GM12878 (cell line): Measurements from ENCODE around the gene IFI27L1. TPM values are rescaled to one million over a fixed set of nuclear protein-coding genes. Genes with fewer than 3 reads are reported as not detected.
A peak's percentile ranks its signal among the peaks of the same experiment; 100 is the strongest.

Experiments used
- ATAC-seq: fragments of 200-7000 bp; cut with Tn5 transposase; 3 replicates; pipeline ENCODE4 v1.9.1; 2020; ENCODE audit warnings: mild to moderate bottlenecking, moderate library complexity
- BruUV-seq: library from RNA; stranded (reverse); fragments of 400-500 nt; replicated peaks from 2 replicates; lab custom pipeline; 2021; lab: Mats Ljungman, UMichigan
- CTCF ChIA-PET: fragments of 300-600 bp; sonication (Branson Sonifier 250); formaldehyde crosslinking; extraction: SDS; loops from one replicate; lab custom pipeline; 2021; ENCODE audit warnings: inconsistent platforms; lab: Yijun Ruan, JAX
- POLR2A ChIA-PET: fragments of 350-600 bp; formaldehyde crosslinking; extraction: SDS; loops from one replicate; lab custom pipeline; 2021; ENCODE audit warnings: inconsistent platforms; lab: Charles Lee
- RAD21 ChIA-PET: fragments of 300-600 bp; sonication (Branson Sonifier 250); formaldehyde crosslinking; loops from one replicate; lab custom pipeline; 2023; ENCODE audit warnings: antibody characterized with exemption; ENCODE audit not compliant: unreplicated experiment; lab: Charles Lee
- SMC1A ChIA-PET: fragments of 300-600 bp; sonication (Branson Sonifier 250); formaldehyde crosslinking; loops from one replicate; lab custom pipeline; 2023; ENCODE audit not compliant: unreplicated experiment, uncharacterized antibody; lab: Charles Lee
- DNase-seq: peaks from one replicate; pipeline ENCODE4 v3.0.0-alpha.2; 2011; ENCODE audit warnings: low read depth, low spot score
- FAIRE-seq: peaks from 3 replicates; lab custom pipeline; 2011; peaks lifted over from hg19 to GRCh38; lab: Jason Lieb, UNC
- H2AFZ ChIP-seq: 2 replicates; pipeline ENCODE4 v1.6.0; 2011; ENCODE audit warnings: low read depth, low read length, control low read depth; ENCODE audit not compliant: control insufficient read depth
- H3K27ac ChIP-seq: 2 replicates; pipeline ENCODE4 v1.5.1; 2011; ENCODE audit warnings: control low read depth; ENCODE audit not compliant: control insufficient read depth, insufficient read depth
- H3K27me3 ChIP-seq, 2 experiments: replicated peaks in 1 of 2; 2 replicates each; pipeline versions ENCODE4 v1.6.0 to v1.6.1; 2011; ENCODE audit warnings: low read length in 1 of 2; ENCODE audit not compliant: control insufficient read depth in 2 of 2, insufficient read depth in 2 of 2
- H3K36me3 ChIP-seq, 2 experiments: 2 replicates each; pipeline ENCODE4 v1.5.1; 2011; ENCODE audit warnings: low read length in 1 of 2; ENCODE audit not compliant: control insufficient read depth in 2 of 2, insufficient read depth in 2 of 2
- H3K4me1 ChIP-seq: 2 replicates; pipeline ENCODE4 v1.6.1; 2011; ENCODE audit warnings: mild to moderate bottlenecking, low read length, moderate library complexity, mixed read lengths; ENCODE audit not compliant: control insufficient read depth, insufficient read depth
- H3K4me2 ChIP-seq: 2 replicates; pipeline ENCODE4 v1.6.0; 2011; ENCODE audit warnings: control low read depth; ENCODE audit not compliant: control insufficient read depth, insufficient read depth
- H3K4me3 ChIP-seq: fragments of 200-600 bp; sonication (generic); 2 replicates; pipeline ENCODE4 v1.5.1; 2016
- H3K79me2 ChIP-seq: 2 replicates; pipeline ENCODE4 v1.6.0; 2011; ENCODE audit warnings: low read length; ENCODE audit not compliant: control insufficient read depth, insufficient read depth
- H3K9ac ChIP-seq: 2 replicates; pipeline ENCODE4 v1.8.0; 2011; ENCODE audit warnings: low read length, control low read depth, mixed read lengths; ENCODE audit not compliant: control insufficient read depth, insufficient read depth
- H3K9me3 ChIP-seq: replicated peaks from 3 replicates; pipeline ENCODE4 v1.5.1; 2011; ENCODE audit warnings: mild to moderate bottlenecking, low read length; ENCODE audit not compliant: control insufficient read depth, insufficient read depth
- H4K20me1 ChIP-seq: 2 replicates; pipeline ENCODE4 v1.6.0; 2011; ENCODE audit not compliant: control insufficient read depth, insufficient read depth
- CTCF ChIP-seq, 3 experiments: IDR thresholded peaks in 2 of 3; conservative IDR thresholded peaks in 1 of 3; 2 replicates each; pipeline ENCODE4 v1.5.1; 2011; ENCODE audit warnings: low read depth in 3 of 3, low read length in 3 of 3, mild to moderate bottlenecking in 3 of 3, control low read depth in 2 of 3, moderate library complexity in 2 of 3, inconsistent platforms in 1 of 3, mixed read lengths in 1 of 3; ENCODE audit not compliant: control insufficient read depth in 2 of 3, insufficient read depth in 1 of 3; ENCODE audit errors: extremely low read depth in 1 of 3
- POLR2AphosphoS5 ChIP-seq: IDR thresholded peaks from 2 replicates; pipeline ENCODE4 v1.6.1; 2011; ENCODE audit warnings: mild to moderate bottlenecking, low read length, inconsistent platforms
- RUNX3 ChIP-seq: IDR thresholded peaks from 2 replicates; pipeline ENCODE4 v1.6.1; 2012; ENCODE audit warnings: low read length, inconsistent platforms
- YBX1 ChIP-seq: fragments of 450-650 bp; IDR thresholded peaks from 2 replicates; pipeline ENCODE4 v1.6.1; 2016; ENCODE audit warnings: antibody characterized with exemption
- WGBS: methylation state at CpG from one replicate; pipeline ENCODE4 v1.1.6; 2016; ENCODE audit warnings: low lambda C conversion rate; ENCODE audit not compliant: insufficient replicate concordance, insufficient coverage; ENCODE audit errors: missing lambda C conversion rate; 5-methylcytosine and 5-hydroxymethylcytosine counted together
- in situ Hi-C: fragments of 300-500 bp; cut with MboI; formaldehyde crosslinking; loops from 9 replicates; pipeline ENCODE4 v1.14.3; 2018; ENCODE audit warnings: mixed read lengths
- intact Hi-C: fragments of 100-400 bp; cut with micrococcal nuclease; formaldehyde crosslinking; loops from one replicate; pipeline ENCODE4 v1.14.2; 2022; ENCODE audit not compliant: unreplicated experiment
- polyA plus RNA-seq, 11 experiments: library from polyadenylated mRNA; depleted of rRNA in 4 of 11; unstranded in 6 of 11; stranded (reverse) in 5 of 11; fragments of >200 nt; fragmentation: Nextera tagmentation in 4 of 11; fragmentation: Illumina TruSeq in 1 of 11; extraction: Ambion mirVana in 4 of 11; extraction: Trizol in 1 of 11; gene quantifications; 1 replicate in 1 of 11; 2 replicates in 10 of 11; pipeline versions ENCODE4 v1.2.1 to v1.2.3, GENCODE V29; 2011 to 2016; ENCODE audit warnings: inconsistent platforms in 2 of 11, missing spikeins in 2 of 11, low read depth in 1 of 11
- total RNA-seq, 4 experiments: library from RNA; depleted of rRNA in 3 of 4; stranded (reverse); fragments of >200 nt in 3 of 4; fragmentation: Illumina TruSeq in 1 of 4; extraction: Trizol in 1 of 4; gene quantifications; 2 replicates each; pipeline versions ENCODE4 v1.2.1 to v1.2.3, GENCODE V29; 2013 to 2021

IFI27L1 gene
- total and polyA plus RNA-seq, 10 of the 15 experiments (the other 5 are each of a cell fraction or from before 2014, with no cell fraction given): 17.4 to 38.8 (median 27.6) TPM

DNA sequence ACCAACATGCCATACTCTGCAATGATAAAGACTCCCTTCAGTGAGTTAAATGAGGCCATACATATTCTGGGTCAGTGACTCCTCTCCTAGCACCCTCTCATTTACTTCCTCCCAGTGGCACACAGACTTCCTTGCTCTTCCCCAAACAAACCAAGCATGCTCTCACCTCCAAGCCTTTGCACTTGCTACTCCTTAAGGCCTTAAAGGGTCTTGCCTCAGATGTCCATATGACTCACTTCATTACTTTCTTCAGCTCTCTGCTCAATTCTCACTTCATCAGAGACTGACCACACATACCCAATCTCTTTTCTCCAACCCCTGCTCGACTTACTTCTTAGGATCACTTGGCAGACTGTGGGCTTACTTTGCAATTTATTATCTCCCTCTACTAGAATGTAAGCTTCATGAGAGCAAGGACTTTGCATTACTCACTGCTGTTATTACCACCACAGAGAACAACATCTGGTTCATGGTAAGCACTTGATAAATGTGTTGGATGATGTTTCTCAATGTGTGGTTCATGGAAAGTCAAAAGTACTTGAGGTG, 22.9 kb upstream of the IFI27L1 start:
- POLR2A ChIA-PET: interaction anchor here (2.1 kb wide), 1 partner anchor 22 kb away, joined by 14 read pairs; the partner anchor contains the start of genes DDX24 and IFI27L1
- peaks cover 47 to 48% of the 10 kb centered on the region in 2 experiments for H3K36me3 ChIP-seq
- RAD21 ChIA-PET: interaction anchor here (1.0 to 2.3 kb wide), 6 partner anchors 21 to 118 kb away, joined by 3 to 13 read pairs (median 6); partner anchors contain the start of genes DDX24 and IFI27L1
- intact Hi-C loops: no loop called here
- peaks cover 26% of the 10 kb centered on the region for H3K4me1 ChIP-seq
- peaks cover 2% of the 10 kb centered on the region for H3K79me2 ChIP-seq
- H3K4me2 ChIP-seq: no peak overlapping the region
- DNase-seq (no peak), ATAC-seq (no peak; the same call in 1 of the 3 replicates), FAIRE-seq (peak; percentile 61)
- no peaks in the 10 kb centered on the region for H3K27me3 ChIP-seq
- no peak overlapping the region for H3K9ac ChIP-seq
- in situ Hi-C loops: no loop called here
- H3K9me3 ChIP-seq: no peaks in the 10 kb centered on the region
- H4K20me1 ChIP-seq: peaks cover 2% of the 10 kb centered on the region; the same call in 1 of the 2 replicates
- peak; percentile 55; the same call in 1 of the 2 replicates for TF ChIP-seq POLR2AphosphoS5
- TF ChIP-seq CTCF (IDR thresholded peaks at IDR 0.05 in 2 of 3, conservative IDR thresholded peaks at IDR 0.05 in 1 of 3; ENCODE audit: control insufficient read depth in 2 of 3, extremely low read depth in 1 of 3, insufficient read depth in 1 of 3, low read depth in 3 of 3, low read length in 3 of 3): no peak
- 0 out of 2 replicates have a peak, but pooled peaks have one; percentile 18 for TF ChIP-seq RUNX3
- TF ChIP-seq YBX1: no peak
- WGBS: 93% methylated on average over 1 of the region's 1 CpG
- CTCF ChIA-PET: interaction anchor here (0.9 to 7.1 kb wide), 7 partner anchors 22 to 118 kb away, joined by 3 to 34 read pairs (median 5); partner anchors contain the start of genes DDX24 and IFI27L1
- no peak overlapping the region for H3K27ac ChIP-seq
- H3K4me3 ChIP-seq: no peak overlapping the region
- SMC1A ChIA-PET: interaction anchor here (1.4 to 2.0 kb wide), 4 partner anchors 9 to 26 kb away, joined by 3 to 6 read pairs (median 4); no protein-coding TSS in a partner anchor
- H2AFZ ChIP-seq: no peak overlapping the region
- BruUV-seq: no TSS peak
